ENCODE data around the gene MTFP1.
A peak's percentile ranks its signal among the peaks of the same experiment; 100 is the strongest.
"Not testable (repeated sequence)": the region's sequence is repeated elsewhere in the genome, so short reads cannot be mapped to it uniquely, and the experiment has no call there.

MTFP1 gene, protein sequence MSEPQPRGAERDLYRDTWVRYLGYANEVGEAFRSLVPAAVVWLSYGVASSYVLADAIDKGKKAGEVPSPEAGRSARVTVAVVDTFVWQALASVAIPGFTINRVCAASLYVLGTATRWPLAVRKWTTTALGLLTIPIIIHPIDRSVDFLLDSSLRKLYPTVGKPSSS

GRCh38 chr22:30425616-30426387 lies at the start of gene MTFP1:
Gene MTFP1 (plus strand): TSS chr22:30425768. CDS start chr22:30425880, 112 bp downstream.
- DNase-seq: peak; percentile 50

DNA sequence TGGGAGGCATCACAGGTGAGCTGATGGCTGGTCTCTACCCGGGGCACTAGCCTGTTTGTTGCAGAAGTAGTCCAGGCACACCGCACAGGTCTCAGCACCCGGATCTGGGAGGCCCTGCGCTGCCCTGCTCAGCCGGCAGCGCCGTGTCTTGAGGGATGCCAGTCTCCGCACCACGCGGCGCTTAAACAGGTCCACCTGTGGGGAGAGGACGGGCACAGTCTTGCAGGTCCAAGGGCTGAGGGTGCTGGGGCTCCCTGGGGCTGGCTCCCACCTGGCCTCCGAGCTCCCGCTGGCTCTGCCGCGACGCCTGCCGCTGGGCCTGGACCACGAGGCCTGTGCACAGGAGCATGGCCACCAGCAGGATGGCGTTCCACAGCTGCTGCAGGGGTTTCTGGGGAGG lies 45.6 kb upstream of the MTFP1 start:
- no peak for DNase-seq

GRCh38 chr22:30381264-30381663 lies 44.3 kb upstream of the MTFP1 start:
- no peak for DNase-seq

DNA sequence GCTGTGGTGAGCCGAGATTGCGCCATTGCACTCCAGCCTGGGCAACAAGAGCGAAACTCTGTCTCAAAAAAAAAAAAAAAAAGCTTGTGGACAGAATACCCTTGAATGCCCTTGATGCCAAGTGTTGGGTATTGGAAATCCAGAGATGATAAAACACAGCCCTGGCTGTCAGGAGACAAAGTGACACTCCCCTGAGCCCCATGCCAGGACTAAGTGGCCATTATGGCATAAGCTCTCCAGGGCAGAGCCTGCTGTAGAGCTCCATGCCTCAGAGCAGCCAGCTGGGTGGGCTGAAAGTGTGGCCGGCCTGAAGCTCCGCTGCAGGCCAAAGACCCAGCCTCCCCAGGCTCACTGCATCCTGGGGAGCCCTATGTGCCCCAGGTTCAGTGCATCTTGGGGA lies 43.2 kb upstream of the MTFP1 start:
- DNase-seq: no peak

- no peak for DNase-seq
Observed at GRCh38 chr22:30383061-30383460, 42.5 kb upstream of the MTFP1 start.

DNA sequence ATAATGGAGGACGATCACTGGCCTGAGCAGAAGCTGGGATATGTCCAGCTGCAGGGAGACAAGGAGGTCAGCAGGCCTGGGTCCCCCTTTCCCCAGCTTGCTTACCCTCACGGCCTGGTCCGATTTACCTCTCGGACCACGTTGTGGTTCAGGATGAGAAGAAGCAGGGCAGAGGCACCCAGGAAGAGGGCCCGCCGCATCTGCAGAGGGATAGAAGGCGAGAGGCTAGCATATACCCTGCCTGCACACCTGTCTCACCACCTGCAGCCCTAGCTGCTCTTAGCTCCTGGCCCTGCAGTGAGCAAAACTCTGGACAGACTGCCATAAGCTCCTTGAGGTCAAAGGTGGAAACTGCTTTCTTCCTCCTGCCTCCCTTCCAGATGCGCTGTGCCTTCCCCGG lies 39.6 kb upstream of the MTFP1 start:
- DNase-seq: no peak

GRCh38 chr22:30386608-30386959 lies 39.0 kb upstream of the MTFP1 start:
- no peak for DNase-seq

GRCh38 chr22:30386960-30387827 lies 38.4 kb upstream of the MTFP1 start, which contains the start of gene RNF215:
Gene RNF215 (minus strand): TSS chr22:30387411. CDS start chr22:30387313, 98 bp downstream.
- DNase-seq: peak; percentile 90

- peak; percentile 83 for DNase-seq
Observed at GRCh38 chr22:30390974-30391691, 34.4 kb upstream of the MTFP1 start.

GRCh38 chr22:30392661-30393321 lies 32.8 kb upstream of the MTFP1 start:
- DNase-seq: peak; percentile 34

DNA sequence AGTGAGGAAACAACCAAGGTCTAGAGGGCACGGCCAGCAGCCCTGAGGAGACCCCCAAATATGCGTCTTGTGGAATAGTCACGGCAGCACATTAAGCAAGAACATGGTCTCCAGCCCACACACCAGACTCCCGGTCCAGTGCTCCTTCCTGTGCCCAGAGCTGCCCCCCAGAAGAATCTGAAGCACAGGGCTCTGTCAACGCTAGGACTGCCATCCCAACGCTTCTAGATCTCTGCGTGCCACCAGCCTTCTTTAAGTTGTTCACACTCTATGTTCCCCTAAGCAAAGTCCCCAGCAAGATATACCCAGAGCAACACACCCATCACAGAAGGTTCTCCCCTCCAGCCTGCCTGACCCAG lies 32.3 kb upstream of the MTFP1 start:
- DNase-seq: no peak

DNA sequence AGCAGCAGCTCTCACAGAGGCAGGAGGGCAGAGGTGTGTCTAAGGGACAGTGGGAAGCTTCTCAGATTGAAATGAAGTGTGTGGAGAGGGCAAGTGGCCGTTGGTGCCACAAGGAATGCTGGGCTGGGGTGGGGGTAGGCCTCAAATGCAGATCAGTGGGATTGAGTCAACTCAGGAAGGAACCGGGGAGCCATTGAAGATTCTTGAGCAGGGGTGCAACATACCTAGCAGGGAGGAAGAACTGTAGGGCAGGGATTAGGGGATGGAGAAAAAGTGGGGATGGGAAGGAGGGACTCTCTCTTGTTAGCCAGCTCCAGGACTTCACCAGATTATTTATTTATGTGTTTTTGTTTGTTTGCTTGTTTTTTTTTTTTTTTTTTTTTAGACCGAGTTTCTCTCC lies 31.7 kb upstream of the MTFP1 start:
- DNase-seq: no peak

DNA sequence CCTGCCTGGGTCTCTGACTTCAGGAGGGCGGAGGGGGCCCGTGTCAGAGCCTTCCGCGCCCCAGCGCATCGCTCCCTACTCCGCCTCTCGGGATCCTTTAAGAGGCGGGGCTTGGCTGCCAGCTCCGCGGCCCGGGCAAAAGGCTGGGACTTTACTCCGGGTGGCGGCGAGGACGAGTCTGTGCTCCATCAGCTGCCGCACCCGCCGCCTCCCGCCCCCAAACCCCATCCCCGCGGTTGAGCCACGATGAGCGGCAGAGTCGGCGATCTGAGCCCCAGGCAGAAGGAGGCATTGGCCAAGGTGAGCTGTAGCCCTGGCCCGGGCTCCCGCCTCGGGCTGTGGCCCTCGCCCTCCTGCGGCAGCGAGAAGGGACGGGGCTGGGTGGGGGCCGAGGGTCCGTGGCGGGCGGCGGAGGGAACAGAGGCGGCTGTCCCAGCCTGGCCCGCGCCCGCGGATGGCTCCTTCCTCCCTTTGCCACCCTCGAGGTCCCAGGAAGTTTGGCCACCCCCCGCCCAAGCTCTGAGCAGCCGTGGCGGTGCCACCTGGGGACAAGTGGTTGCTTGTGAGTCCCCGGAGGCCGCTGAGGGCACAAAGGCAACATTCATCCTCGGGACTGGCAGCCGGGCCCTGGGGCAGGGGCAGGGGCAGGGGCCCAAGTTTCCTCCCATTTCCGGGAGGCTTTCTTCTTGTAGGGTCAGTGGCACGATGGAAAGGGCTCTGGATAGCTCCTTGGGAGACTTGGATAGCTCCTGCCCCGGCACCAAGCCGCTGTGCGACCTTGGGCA lies 28.5 kb upstream of the MTFP1 start, which contains the start of gene SEC14L2:
Gene SEC14L2, plus strand, starts transcription at position 148 of the 785 bp plus-strand sequence. Its CDS starts 99 bp downstream, at position 247.
- peak; percentile 79 for DNase-seq

DNA sequence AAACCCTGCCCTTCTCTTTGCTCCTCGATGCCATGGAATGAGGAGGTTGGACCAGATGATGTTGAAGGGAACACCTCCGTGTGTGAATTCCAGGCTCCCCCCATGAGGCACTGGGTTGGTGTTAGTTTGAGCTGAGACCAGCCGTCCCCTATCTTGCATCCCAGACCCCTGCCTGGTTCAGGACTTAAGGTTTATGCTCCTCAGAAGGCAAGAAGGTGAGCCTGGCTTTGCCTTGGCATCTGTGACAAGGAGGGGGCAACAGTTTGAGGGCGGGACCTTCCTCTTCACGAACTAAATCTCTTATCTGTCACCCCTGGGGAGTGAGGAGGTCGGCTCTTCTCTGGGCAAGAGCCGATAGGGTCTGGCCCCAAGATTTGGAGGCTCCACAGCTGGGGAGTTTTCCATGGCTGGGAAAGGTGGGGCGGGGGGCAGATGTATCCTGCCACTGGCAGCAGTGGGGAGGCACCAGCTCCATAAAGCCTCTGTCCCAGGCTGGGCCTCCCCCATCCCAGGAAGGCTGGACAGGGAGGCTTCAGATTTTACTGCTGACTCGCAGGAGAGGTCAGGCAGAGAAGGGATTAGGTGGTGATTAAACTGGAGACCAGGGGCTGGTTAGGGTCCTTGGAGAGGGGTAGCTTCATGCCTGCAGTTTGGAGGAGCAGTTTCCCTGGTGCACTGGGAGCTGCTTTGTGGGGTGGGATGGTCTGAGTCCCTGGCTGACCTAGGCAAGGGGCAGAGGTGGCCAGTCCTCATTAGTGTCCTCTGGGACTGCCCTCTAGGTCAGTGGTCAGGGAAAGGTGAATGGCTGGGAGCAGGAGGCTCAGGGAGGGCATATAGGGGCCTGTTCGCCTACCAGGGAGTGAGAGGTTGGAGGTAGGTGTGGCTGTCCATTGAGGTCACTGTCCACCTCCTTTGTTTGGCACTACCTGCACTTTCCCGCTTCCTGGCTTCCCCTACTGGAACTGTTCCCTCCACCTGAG lies 27.6 kb upstream of the MTFP1 start:
- DNase-seq: no peak

DNA sequence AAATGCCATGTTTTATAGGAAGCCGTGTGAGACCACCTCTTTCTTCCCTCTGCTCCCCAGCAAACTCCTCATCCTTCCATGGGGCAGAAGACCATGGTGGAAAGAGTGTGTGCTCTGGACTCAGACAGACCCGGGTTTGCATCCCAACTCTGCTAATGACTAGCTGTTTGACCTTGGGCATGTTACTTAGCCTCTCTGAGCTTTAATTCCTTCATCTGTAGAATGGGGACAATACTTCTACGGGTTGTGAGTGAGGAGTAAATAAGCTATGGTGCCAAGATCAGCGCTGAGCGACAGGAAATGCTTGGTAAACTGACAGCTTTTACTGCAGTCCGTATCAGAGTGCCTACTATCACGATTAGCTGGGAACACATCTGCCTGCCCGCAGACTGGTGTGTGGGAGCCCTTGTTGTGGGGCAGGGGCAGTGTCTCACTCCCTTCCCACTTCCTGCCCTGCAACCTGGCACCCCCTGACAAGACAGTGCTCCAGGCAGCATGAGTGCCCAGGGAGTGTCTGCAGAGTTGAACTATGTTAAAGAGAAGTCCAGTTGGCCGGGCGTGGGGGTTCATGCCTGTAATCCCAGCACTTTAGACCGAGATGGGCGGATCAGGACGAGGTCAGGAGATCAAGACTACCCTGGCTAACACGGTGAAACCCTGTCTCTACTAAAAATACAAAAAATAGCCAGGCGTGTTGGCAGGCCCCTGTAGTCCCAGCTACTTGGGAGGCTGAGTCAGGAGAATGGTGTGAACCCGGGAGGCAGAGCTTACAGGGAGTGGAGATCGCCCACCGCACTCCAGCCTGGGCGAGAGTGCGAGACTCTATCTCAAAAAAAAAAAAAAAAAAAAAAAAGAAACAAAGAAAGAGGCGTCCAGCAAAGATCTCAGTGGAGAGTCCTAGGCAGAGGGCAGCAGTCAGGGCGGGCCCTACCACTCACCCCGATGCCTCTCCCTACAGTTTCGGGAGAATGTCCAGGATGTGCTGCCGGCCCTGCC lies 26.6 kb upstream of the MTFP1 start:
- no peak for DNase-seq

GRCh38 chr22:30399718-30400117 lies 25.9 kb upstream of the MTFP1 start:
- no peak for DNase-seq

- DNase-seq: no peak
Observed at GRCh38 chr22:30400159-30400558, 25.4 kb upstream of the MTFP1 start.

- DNase-seq: not testable (repeated sequence)
Observed at GRCh38 chr22:30401024-30401423, 24.5 kb upstream of the MTFP1 start.
